HTERT RPE-1 (cell line): ENCODE data around the gene CLEC3B.

Experiments used
- in situ Hi-C: fragments of 300-500 bp; cut with MboI; formaldehyde crosslinking; loops from 4 replicates; pipeline ENCODE4 v1.14.3; 2020; ENCODE audit warnings: low sequenced_read_pairs

Gene CLEC3B

DNA sequence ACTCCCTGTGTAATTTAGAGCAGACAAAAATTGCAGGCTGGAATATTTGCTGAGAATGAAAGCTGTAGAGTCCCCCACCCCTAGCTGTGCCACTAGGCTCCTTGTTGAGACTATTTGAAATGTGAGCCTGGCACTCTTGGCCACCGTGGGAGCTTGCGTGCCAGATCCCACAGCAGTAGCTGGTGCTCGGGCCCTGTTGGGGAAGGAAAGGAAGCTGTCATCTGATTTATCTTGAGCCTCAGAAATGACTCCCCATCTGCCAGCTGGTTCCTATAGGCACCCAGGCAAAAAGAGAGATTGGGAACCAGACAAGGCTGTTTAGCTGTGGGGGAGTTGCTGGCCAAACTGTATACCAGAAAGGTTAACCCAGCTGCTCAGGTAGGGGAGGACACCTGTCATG, 23.4 kb upstream of the CLEC3B start:
- in situ Hi-C loops: no loop called here

DNA sequence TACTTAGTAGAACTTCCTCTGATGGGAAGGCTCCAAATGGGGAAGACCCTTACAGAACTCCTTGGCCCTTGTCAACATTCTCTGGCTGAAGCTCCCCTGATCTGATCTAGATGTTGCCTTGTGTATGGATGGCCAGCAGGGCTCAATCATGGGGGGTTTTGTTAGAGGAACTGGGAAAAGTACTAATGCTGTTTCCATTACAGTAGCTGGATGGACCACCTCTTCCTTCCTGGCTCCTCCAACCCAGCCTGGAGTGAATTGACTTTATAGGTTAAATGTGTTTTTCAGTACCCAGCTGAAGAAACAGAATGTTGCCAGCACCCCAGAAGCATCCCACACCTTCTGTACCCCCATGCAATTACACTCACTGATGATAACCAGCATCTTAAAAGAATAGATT, 22.7 kb upstream of the CLEC3B start:
- in situ Hi-C loops: no loop called here

DNA sequence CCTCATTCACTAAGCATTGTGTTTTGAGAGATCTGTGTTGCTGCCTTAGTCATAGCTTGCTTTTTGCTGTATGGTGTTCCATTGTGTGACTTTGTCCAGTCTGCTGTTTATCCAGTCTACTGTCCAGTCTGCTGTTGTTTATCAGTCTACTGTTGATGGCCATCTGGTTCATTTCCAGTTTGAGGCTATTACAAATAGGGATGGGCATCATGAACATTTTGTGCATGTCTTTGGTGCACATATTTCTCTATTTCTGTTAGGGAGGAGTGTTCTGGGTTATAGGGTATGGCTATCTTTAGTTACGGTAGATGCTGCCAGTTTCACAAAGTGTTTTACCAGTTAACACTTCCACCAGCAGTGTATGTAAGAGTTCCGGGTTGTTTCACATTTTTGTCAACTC, 22.2 kb upstream of the CLEC3B start:
- in situ Hi-C loops: no loop called here

DNA sequence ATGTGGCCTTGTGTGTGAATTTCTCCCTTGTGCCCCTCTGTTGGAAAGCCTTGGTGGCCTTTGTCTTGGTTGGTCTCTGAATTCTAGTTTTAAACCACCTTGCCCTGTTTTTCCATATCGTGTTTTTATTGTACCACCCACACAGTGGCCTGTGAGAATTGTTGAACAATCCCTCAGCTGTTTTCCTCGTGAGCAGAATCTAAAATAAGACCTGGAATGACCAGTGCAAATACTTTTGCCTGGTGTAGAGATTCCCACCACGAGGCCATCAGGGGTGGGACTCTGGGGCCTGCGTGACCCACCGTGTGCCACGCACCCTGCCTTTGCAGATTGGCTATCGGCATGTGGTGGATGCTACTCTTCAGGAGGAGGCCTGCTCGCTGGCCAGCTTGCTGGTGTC, 19.0 kb upstream of the CLEC3B start:
- in situ Hi-C loops: no loop called here

DNA sequence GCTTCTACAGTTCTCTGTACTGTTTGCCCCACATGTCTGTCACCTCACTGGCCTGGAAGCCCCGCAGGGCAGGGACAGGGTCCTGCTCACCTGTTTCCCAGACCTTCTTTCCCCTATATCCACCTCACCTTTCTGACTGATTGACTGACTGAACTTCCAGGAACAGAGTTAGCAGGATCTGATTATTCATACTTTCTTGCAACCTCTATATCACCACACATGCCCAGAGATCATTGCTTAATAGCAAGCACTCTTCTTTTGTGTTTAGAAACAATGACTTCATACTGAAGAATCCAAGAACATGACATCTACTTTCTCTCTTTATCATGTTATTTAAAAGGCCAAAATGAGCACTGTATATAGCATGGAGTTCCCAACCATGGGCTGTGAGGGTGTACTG, 18.0 kb upstream of the CLEC3B start:
- in situ Hi-C loops: no loop called here

DNA sequence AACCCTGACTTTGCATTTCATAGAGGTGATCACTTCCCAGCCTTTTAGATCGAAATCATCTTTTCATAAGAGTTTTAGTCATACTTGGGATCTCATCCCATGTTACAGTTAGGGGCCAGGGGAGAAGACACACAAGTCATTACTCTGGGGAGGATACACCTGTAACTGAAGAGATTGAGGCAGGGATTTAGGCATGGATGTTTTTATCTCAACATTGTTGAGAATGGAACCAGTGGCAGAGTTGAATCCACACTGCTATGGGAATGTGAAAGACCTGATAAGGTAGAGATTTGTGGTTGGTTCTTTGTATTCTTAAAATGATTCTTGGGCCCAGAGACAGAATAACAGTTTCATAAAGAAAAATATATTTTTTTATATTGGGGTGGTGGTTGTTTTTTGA, 16.2 kb upstream of the CLEC3B start:
- in situ Hi-C loops: no loop called here

DNA sequence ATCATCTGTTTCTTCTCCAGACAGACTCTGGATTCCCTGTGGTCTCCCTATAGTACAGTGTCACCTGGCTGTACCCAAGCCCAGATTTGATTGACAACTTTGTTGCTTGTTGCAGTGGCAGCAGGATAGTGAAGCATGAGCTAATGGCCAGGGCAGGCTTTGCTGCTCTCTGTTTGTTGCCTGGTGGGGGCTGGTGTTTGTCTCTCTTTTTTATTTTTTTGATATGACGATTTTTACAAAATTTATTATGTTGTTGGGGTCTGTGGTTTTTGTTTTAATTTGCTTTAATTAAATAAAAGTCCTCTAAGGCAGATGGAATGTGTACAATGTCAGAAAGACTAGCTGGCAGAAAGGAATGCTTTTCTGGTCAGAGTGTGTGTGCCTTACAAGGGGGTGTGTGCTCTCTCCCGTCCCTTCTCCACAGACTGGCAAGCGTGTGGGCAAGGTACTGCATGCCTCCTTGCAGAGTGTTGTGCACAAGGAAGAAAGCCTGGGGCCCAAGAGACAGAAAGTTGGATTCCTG, 15.2 kb upstream of the CLEC3B start:
- in situ Hi-C loops: no loop called here

DNA sequence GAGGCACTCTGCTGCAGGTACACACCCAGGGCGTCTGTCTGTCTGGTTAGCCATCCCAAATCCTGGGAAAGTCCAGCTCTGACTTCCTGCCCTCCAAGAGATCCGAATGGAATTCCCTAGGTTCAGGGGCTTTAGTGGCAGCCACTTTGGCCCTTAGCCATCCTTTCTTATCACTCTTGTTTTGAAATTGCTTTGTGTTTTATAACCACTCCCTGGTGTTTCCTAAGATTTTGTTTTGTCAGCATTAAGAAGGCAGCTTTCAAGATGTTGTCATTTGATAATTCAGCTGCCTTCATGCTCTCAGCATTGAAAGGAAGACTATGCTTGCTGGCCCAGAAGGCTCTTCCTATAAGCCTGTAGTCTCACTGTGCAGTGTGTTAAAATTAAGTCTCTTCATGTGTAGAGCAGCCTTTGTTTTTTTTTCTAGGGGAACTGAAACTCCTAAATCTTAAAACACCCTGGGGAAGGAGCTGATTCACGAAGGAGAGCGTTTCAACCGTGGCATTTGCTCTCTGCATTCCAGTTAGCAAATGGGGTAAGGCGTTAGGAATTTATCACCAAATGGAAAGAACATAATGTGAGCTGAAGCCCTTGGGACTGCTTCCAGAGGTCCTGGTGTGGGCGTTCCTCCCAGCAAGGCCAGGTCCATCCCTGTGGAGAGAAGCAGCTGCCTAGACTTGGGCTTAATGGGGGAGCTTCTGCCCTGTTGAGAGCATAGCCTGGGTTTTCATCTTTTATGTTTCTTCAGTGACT, 14.2 kb upstream of the CLEC3B start:
- in situ Hi-C loops: no loop called here

DNA sequence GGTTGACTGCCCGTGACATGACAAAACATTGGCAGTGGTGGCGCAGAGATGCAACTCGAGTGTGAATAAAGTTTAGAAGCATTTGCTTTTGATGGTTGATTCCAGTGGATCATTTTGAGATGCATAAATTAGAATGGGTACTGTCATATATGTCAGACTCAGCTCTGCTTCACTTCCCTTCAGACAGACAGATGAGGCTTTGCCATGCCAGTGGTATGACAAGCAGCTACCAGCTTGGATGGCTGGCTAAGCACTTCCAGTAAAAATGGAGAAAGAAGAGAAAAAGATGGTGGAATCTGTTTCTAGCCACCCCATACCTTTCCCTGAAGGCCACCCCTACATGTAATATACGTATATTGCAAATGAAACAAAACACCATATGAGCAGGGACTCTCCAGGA, 13.5 kb upstream of the CLEC3B start:
- in situ Hi-C loops: no loop called here

DNA sequence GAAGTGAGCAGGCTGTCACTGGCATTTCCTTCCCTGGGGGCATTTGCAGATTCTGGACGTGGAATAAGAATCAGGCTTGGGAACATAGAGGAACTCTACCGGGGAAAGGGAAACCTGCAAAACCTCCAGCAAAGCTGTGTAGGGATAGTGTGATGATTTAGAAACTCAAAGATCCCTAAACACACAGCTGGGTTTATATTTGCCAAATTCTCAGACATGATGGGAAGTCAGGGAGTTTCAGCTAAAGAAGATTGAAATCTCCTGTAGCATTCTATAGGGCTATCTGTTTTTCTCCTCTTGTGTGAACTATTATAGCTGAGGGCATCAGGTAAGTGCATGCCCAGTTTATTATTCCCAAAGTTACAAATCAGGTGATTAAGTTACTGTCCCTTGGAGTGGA, 9.2 kb upstream of the CLEC3B start:
- in situ Hi-C loops: no loop called here

DNA sequence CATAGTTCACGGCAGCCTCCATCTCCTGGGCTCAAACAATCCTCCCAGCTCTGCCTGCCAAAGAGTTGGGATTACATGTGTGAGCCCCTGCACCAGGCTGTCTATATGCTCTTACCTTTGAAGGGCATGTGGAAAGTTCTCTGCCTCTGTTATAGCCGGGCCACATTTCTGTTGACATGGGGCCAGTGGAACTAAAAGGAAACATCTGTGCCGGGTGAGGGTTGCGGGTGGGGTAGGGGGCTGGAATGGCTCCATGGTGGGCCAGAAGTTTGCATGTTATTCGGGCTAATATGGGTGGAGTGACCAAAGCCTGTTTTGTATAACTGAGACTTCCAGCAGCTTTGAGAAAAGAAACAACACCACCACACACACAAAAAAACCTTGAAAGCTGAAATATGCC, 8.3 kb upstream of the CLEC3B start:
- in situ Hi-C loops: no loop called here

DNA sequence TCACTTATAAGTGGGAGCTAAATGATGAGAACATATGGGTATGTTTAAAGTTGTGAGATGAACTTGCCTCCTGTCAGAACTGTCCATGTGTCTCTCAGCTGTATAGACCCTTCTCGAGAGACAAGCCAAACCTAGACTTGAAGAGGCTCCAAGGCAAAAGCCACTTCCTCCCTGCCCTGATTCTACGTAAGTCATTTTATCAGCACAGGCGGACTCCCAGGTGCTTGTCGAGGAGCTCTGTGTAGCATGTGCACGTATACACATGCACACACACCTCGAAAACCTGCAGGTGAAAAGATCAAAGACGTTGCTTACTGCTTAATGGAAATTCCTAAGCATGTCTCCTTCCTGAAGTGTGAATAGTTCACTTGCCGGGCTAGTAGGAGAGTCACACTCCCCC, 5.6 kb upstream of the CLEC3B start:
- in situ Hi-C loops: no loop called here

DNA sequence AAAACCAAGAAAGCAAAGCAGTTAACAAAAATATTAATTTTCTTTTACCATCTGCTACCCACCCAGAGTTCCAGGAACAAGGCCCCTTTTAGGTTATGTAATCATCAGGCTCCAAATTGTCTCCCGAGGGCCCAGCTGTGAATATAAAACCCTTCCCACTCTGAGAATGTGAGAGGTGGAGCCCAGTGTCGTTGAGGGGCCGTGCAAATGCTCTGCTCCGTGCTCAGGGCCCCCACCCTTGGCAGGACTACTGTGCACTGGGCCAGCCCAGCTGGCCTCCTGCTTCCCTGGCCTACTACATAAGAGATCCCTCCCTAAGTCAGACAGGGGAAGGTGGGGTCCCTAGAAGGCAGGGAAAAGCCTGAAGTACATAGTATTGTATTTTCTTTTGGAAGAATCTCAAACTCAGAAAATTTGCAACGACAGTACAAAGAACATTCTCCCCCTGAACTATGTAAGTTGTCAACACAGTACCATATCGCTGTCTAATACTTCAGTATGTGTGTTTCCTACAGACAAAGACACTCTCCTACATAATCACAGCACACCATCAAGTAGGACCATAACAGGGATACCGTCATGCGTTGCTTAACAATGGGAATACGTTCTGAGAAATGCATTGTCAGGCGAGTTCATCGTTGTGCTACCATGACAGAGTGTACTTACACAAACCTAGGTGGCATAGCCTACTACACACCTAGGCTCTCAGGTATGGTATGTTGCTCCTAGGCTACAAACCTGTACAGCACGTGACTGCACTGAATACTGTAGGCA, 4.4 kb upstream of the CLEC3B start:
- in situ Hi-C loops: no loop called here

DNA sequence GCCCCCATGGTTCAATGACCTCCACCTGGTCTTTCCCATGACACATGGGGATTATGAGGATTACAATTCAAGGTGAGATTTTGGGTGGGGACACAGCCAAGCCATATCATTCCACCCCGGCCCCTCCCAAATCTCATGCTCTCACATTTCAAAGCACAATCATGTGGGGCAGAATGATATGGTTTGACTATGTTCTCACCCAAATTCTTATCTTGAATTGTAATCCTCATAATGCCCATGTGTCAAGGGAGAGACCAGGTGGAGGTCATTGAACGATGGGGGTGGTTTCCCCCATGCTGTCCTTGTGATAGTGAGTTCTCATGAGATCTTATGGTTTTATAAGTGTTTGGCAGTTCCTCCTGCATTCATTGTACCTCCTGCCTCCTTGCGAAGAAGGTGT, 2.4 kb upstream of the CLEC3B start:
- in situ Hi-C loops: no loop called here

DNA sequence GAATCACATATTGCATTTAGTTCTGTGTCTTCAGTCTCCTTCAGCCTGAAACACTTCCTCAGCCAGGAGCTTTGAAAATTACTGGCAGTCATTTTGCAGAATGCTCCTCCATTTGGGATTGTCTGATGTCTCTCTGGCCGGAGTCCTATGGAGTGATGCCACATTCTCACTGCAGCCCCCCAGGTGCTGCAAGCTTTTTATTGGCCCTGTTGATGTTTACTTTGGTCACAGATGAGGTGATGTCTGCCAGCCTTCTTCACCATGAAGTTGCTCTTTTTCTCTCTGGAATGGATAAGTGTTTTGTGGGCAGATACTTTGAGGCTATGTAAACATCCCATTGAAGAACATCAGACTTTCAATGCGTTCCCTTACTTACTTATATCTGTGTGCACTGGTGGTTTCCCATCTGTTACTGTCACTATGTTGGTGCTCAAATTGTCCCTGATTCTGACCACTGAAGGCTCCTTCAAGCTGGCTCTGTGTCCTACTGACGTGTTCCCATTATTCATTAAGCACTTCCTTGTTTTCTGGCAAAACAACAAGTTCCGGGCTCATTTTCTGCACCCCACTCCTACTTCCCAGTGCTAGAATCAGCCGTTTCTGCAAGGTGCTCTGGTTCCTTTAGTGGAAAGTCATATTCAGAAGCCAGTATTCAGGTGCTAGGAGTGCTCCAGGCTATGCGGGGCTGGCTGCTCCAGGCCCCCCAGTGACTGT, 1.4 kb upstream of the CLEC3B start:
- in situ Hi-C loops: loop anchor here (25.0 kb wide), 1 partner anchor 463 kb away; no protein-coding TSS in a partner anchor

DNA sequence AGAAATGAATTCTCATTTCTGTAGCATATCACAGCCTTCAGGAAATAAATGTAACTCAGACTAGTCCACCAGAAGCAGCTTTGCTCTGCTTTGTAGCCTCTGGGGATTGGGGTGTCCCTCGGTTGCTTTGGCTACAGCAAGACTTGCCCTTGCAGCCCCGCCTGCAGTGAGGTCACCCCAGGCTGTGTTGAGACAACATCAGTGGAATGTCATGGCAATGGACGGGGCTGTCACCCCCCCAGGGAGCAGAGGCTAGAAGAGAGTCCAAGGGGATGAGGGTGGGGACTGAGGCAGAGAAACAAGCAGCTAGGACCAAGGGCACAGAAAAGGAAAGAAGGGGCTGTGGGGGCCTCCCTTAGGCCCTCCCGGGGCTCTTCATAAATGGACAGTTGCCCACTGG, 854 bp downstream of the CLEC3B start:
- in situ Hi-C loops: loop anchor here (25.0 kb wide), 1 partner anchor 460 kb away; no protein-coding TSS in a partner anchor

DNA sequence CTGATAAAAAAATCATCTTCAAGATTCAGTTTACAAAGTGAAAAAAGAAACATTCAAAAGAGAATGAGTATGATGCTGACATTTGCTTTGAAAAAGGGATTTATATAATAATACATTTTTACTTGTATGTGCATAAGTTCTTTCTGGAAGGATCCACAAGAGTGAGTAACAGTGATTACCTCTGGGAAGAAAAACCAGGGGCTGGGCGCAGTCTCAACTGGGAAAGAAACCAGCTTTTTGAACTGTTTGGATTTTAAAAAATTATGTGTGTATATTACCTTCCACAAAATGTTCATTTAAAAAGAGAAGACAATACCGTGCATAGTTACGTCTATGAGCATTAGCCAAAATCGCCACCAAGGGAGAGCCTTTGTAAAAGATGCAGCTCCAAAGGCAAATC, 1.3 kb downstream of the CLEC3B start:
- in situ Hi-C loops: loop anchor here (25.0 kb wide), 1 partner anchor 460 kb away; no protein-coding TSS in a partner anchor

DNA sequence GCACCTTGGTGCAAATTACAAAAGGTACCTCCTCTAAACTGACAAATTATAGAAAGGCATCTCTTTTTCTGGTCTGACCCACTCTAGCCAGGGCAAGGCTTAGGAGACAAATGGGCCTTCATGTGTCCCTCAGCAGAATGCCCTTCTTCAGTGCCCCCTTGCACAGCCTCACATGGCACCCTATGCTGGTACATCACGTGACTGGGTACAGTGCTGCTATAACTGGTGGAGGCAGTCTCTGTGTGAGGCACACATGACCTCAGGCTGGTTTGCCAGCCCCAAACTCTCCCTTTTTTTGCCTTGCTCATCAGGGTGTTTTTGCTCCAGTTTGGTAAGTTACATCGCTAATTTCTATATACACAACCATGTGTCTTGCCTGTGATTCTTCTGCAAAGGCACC, 3.1 kb downstream of the CLEC3B start:
- in situ Hi-C loops: loop anchor here (25.0 kb wide), 1 partner anchor 458 kb away; no protein-coding TSS in a partner anchor

DNA sequence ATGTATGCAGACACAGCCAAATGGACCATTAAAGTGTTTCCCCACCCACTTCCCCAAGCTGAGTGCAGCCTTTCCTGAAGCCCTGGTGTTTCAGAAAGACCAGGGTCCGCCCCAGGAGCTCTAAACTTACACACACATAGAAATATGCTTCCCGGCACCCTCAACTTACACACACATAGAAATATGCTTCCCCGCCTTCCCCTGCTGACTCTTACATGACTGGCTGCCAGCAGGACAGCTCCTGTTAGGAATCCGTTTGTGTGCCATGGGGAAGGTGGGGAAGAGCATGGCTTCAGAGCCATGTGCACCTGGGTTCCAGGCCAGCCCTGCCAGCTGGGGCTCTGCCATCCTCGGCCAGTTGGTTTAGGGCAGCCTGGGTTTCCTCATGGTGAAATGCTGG, 3.6 kb downstream of the CLEC3B start:
- in situ Hi-C loops: loop anchor here (25.0 kb wide), 1 partner anchor 458 kb away; no protein-coding TSS in a partner anchor

DNA sequence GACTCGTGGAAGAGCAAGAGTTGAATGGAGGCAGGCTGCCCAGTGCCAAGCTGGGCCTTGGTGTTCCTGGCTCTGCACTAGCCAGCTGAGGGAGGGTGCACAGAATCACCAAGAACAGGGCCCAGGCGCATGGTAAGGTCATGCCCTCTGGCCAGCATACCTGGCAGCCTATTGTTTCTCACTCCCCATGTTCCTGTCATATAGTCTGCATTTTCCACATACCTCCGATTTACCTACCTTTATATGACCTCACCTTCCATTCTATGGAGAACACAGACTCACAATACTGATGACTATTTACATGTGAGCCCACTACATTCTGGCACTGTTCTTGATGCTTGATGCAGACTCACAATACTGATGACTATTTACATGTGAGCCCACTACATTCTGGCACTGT, 5.4 kb downstream of the CLEC3B start:
- in situ Hi-C loops: loop anchor here (25.0 kb wide), 1 partner anchor 456 kb away; no protein-coding TSS in a partner anchor

DNA sequence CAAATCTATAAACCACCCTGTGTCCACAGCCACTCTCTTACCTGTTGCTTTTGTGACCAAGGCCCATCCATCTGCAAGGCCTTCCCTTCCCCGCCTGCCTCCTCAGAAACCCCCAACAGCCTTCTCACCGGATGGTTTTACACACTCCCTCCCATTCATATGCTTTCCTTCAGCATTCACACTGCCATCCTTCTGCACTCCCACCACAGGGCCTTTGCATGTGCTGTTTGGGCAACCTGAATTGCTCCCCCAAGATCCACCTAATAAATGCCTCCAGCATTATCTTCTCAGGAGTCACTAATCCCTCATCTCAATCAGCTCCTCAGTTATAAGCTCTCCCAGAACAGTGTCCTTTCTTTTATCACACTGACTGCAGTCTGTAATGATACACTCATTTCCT, 6.0 kb downstream of the CLEC3B start:
- in situ Hi-C loops: loop anchor here (25.0 kb wide), 1 partner anchor 455 kb away; no protein-coding TSS in a partner anchor
